HCT116 (cell line): ENCODE data around the gene LRRTM4. TPM values are rescaled to one million over a fixed set of nuclear protein-coding genes. Genes with fewer than 3 reads are reported as not detected.

ENCODE experiments used
- ATAC-seq: fragments of 200-7000 bp; cut with Tn5 transposase; 2 replicates; pipeline ENCODE4 v1.9.1; 2020; ENCODE audit warnings: mild to moderate bottlenecking, moderate library complexity
- BruUV-seq: library from RNA; stranded (reverse); fragments of 400-500 nt; replicated peaks from 2 replicates; lab custom pipeline; 2021; lab: Mats Ljungman, UMichigan
- CTCF ChIA-PET: fragments of 300-600 bp; sonication (Branson Sonifier 250); formaldehyde crosslinking; loops from one replicate; lab custom pipeline; 2021; ENCODE audit warnings: antibody characterized with exemption; lab: Charles Lee
- POLR2A ChIA-PET: fragments of 300-600, 350-600 bp; sonication (Branson Sonifier 250); formaldehyde crosslinking; loops from one replicate; lab custom pipeline; 2021; ENCODE audit warnings: antibody characterized with exemption; lab: Charles Lee
- RAD21 ChIA-PET, 2 experiments: fragments of 300-600 bp; sonication (Branson Sonifier 250); formaldehyde crosslinking; loops; one replicate each; lab custom pipeline; 2023; ENCODE audit warnings: low total read pairs in 2 of 2; ENCODE audit not compliant: uncharacterized antibody in 2 of 2, unreplicated experiment in 2 of 2, low non-redundant PET in 1 of 2; lab: Charles Lee
- DNase-seq: peaks from one replicate; pipeline ENCODE4 v3.0.0-alpha.2; 2010; ENCODE audit warnings: low read depth, low spot score
- H2AFZ ChIP-seq: fragments of 200-600 bp; shearing (Covaris generic), sonication (generic); 2 replicates; pipeline ENCODE4 v1.6.1; 2017; ENCODE audit warnings: low read depth, mixed run types, mixed read lengths, antibody characterized with exemption, low read length; ENCODE audit not compliant: poor library complexity, severe bottlenecking
- H3K27ac ChIP-seq: 2 replicates; pipeline ENCODE4 v1.5.1; 2012; ENCODE audit warnings: low read depth, low read length
- H3K27me3 ChIP-seq: fragments of 200-600 bp; sonication (generic); 2 replicates; pipeline ENCODE4 v1.6.1; 2016; ENCODE audit warnings: mixed run types, low read length, mixed read lengths; ENCODE audit not compliant: insufficient read depth
- H3K36me3 ChIP-seq, 2 experiments: fragments of 200-500 bp in 1 of 2; fragments of 200-600 bp in 1 of 2; sonication (Bioruptor generic) in 1 of 2; sonication (generic) in 1 of 2; 2 replicates each; pipeline versions ENCODE4 v1.5.1 to v1.6.1; 2014 to 2016; ENCODE audit warnings: low read length in 2 of 2, inconsistent platforms in 1 of 2, mixed read lengths in 1 of 2, mixed run types in 1 of 2; ENCODE audit not compliant: insufficient read depth in 2 of 2, control insufficient read depth in 1 of 2
- H3K4me1 ChIP-seq, 2 experiments: fragments of 200-600 bp in 1 of 2; sonication (generic) in 1 of 2; 2 replicates each; pipeline versions ENCODE4 v1.5.1 to v1.6.1; 2012 to 2017; ENCODE audit warnings: low read length in 2 of 2, inconsistent platforms in 1 of 2, mild to moderate bottlenecking in 1 of 2, mixed read lengths in 1 of 2, mixed run types in 1 of 2, moderate library complexity in 1 of 2; ENCODE audit not compliant: insufficient read depth in 2 of 2, control insufficient read depth in 1 of 2
- H3K4me2 ChIP-seq: fragments of 200-600 bp; sonication (generic); 2 replicates; pipeline ENCODE4 v1.6.1; 2017; ENCODE audit warnings: mixed run types, low read length, mixed read lengths
- H3K4me3 ChIP-seq, 2 experiments: fragments of 200-600 bp in 1 of 2; sonication (generic) in 1 of 2; replicated peaks in 1 of 2; 2 replicates each; pipeline ENCODE4 v1.5.1; 2011 to 2016; ENCODE audit warnings: low read length in 2 of 2, control low read depth in 1 of 2, low read depth in 1 of 2, mild to moderate bottlenecking in 1 of 2, mixed read lengths in 1 of 2, mixed run types in 1 of 2
- H3K79me2 ChIP-seq: fragments of 200-600 bp; sonication (generic); 2 replicates; pipeline ENCODE4 v1.6.1; 2017; ENCODE audit warnings: mild to moderate bottlenecking, mixed run types, low read length, moderate library complexity, mixed read lengths; ENCODE audit not compliant: insufficient read depth
- H3K9ac ChIP-seq: fragments of 200-600 bp; sonication (generic); 2 replicates; pipeline ENCODE4 v1.6.1; 2016; ENCODE audit warnings: low read length, mixed read lengths
- H3K9me2 ChIP-seq: fragments of 200-600 bp; sonication (generic), shearing (Covaris generic); 2 replicates; pipeline ENCODE4 v1.6.1; 2017; ENCODE audit warnings: mixed run types, mild to moderate bottlenecking, moderate library complexity; ENCODE audit not compliant: insufficient read depth
- H3K9me3 ChIP-seq, 2 experiments: fragments of 200-500 bp in 1 of 2; fragments of 200-600 bp in 1 of 2; sonication (Bioruptor generic) in 1 of 2; sonication (generic) in 1 of 2; 2 replicates each; pipeline ENCODE4 v1.6.1; 2014 to 2017; ENCODE audit warnings: low read length in 2 of 2, mixed read lengths in 2 of 2, inconsistent platforms in 1 of 2, low read depth in 1 of 2, mild to moderate bottlenecking in 1 of 2, mixed run types in 1 of 2, moderate library complexity in 1 of 2; ENCODE audit not compliant: control insufficient read depth in 1 of 2, insufficient read depth in 1 of 2
- H4K20me1 ChIP-seq: fragments of 200-600 bp; sonication (generic), shearing (Covaris generic); 2 replicates; pipeline ENCODE4 v1.6.1; 2017; ENCODE audit warnings: mixed run types, mild to moderate bottlenecking, moderate library complexity; ENCODE audit not compliant: insufficient read depth
- CBX3 ChIP-seq: IDR thresholded peaks from 2 replicates; pipeline ENCODE4 v1.6.1; 2012; ENCODE audit warnings: low read depth
- CEBPB ChIP-seq: IDR thresholded peaks from 2 replicates; pipeline ENCODE4 v1.6.1; 2012; ENCODE audit warnings: low read depth
- CTCF ChIP-seq, 3 experiments: fragments of 200-600 bp in 1 of 3; sonication (generic) in 1 of 3; IDR thresholded peaks in 2 of 3; conservative IDR thresholded peaks in 1 of 3; 2 replicates each; pipeline ENCODE4 v1.5.1; 2012 to 2017; ENCODE audit warnings: low read depth in 2 of 3, low read length in 2 of 3, antibody characterized with exemption in 1 of 3, borderline replicate concordance in 1 of 3, control low read depth in 1 of 3, mild to moderate bottlenecking in 1 of 3, mixed read lengths in 1 of 3, mixed run types in 1 of 3, moderate library complexity in 1 of 3; ENCODE audit not compliant: insufficient read depth in 1 of 3
- EGR1 ChIP-seq: IDR thresholded peaks from 2 replicates; pipeline ENCODE4 v1.6.1; 2012; ENCODE audit warnings: low read depth
- EZH2phosphoT487 ChIP-seq: fragments of 200-600 bp; IDR thresholded peaks from 2 replicates; pipeline ENCODE4 v1.6.1; 2018; ENCODE audit warnings: antibody characterized with exemption, borderline replicate concordance
- POLR2A ChIP-seq: IDR thresholded peaks from 2 replicates; pipeline ENCODE4 v1.7.0; 2011; ENCODE audit warnings: borderline replicate concordance; ENCODE audit not compliant: insufficient read depth, insufficient read length; ENCODE audit errors: extremely low read depth
- POLR2AphosphoS5 ChIP-seq: IDR thresholded peaks from 2 replicates; pipeline ENCODE4 v1.6.1; 2011; ENCODE audit warnings: mild to moderate bottlenecking, low read depth, low read length, moderate library complexity
- RAD21 ChIP-seq: IDR thresholded peaks from 2 replicates; pipeline ENCODE4 v1.6.1; 2012; ENCODE audit warnings: low read depth, mild to moderate bottlenecking
- SIN3A ChIP-seq: IDR thresholded peaks from 2 replicates; pipeline ENCODE4 v1.6.1; 2012; ENCODE audit warnings: low read depth
- SP1 ChIP-seq: IDR thresholded peaks from 2 replicates; pipeline ENCODE4 v1.6.1; 2012; ENCODE audit warnings: low read depth
- YY1 ChIP-seq: IDR thresholded peaks from 2 replicates; pipeline ENCODE4 v1.6.1; 2011; ENCODE audit warnings: low read length, low read depth, moderate library complexity, mild to moderate bottlenecking; ENCODE audit not compliant: insufficient replicate concordance; ENCODE audit errors: extremely low read depth
- ZBTB33 ChIP-seq: IDR thresholded peaks from 2 replicates; pipeline ENCODE4 v1.6.1; 2011; ENCODE audit warnings: mild to moderate bottlenecking, low read length, moderate library complexity; ENCODE audit not compliant: insufficient replicate concordance; ENCODE audit errors: extremely low read depth
- intact Hi-C: fragments of 100-400 bp; cut with micrococcal nuclease; formaldehyde crosslinking; loops from 2 replicates; pipeline ENCODE4 v1.10.0; 2022
- total RNA-seq: library from RNA; stranded (reverse); gene quantifications from one replicate; pipeline ENCODE4 v1.2.1, GENCODE V29; 2021; ENCODE audit not compliant: unreplicated experiment
- TF ChIP-seq, protein P1 (sequence below): IDR thresholded peaks from 2 replicates; pipeline ENCODE4 v1.6.1; 2012
- TF ChIP-seq, protein P2 (sequence below): IDR thresholded peaks from 2 replicates; pipeline ENCODE4 v1.6.1; 2012

Gene LRRTM4
- total RNA-seq, 1 experiment from 2014 or later: 0.25 TPM

DNA sequence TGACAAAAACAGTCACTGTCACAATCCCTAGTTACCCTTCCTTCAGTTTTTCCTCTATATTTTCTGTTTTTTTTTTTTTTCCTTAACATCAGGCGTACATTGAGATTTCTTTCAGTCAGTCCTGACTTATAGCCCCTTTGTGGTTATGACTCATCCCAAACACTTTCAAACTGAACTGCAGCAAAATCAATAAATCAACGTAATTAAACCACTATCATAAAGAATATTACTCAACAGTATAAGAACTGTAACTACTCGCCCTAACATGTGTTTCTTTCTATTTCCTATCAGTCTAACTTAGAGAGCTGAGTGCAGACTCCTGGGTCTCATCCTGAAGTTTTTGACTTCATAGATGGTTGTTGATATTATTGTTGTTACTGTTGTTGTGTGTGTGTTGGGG, 523.5 kb downstream of the LRRTM4 start:
- H3K9ac ChIP-seq: no peak overlapping the region
- no peak overlapping the region for H3K27ac ChIP-seq
- H3K9me3 ChIP-seq: peaks cover 0 to 33% of the 10 kb centered on the region in 2 experiments; a peak in 1 of 4 replicates
- intact Hi-C loops: no loop called here
- H3K4me3 ChIP-seq: no peak overlapping the region
- POLR2A ChIA-PET: no interaction called here
- no peaks in the 10 kb centered on the region for H4K20me1 ChIP-seq
- no peaks in the 10 kb centered on the region for H3K9me2 ChIP-seq
- H3K27me3 ChIP-seq: no peaks in the 10 kb centered on the region
- CTCF ChIA-PET: no interaction called here
- H3K4me1 ChIP-seq: no peaks in the 10 kb centered on the region
- no TSS peak for BruUV-seq
- no peak overlapping the region for H2AFZ ChIP-seq
- ATAC-seq (no peak), DNase-seq (no peak)
- no peak overlapping the region for H3K4me2 ChIP-seq
- RAD21 ChIA-PET: no interaction called here
- H3K36me3 ChIP-seq: no peaks in the 10 kb centered on the region
- H3K79me2 ChIP-seq: no peaks in the 10 kb centered on the region
- TF ChIP-seq, protein P1, sequence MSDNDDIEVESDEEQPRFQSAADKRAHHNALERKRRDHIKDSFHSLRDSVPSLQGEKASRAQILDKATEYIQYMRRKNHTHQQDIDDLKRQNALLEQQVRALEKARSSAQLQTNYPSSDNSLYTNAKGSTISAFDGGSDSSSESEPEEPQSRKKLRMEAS: no peak
- no peak for TF ChIP-seq CBX3
- TF ChIP-seq YY1: no peak
- TF ChIP-seq RAD21: no peak
- TF ChIP-seq CEBPB: no peak
- no peak for TF ChIP-seq SP1
- TF ChIP-seq EZH2phosphoT487: no peak
- TF ChIP-seq POLR2AphosphoS5: no peak
- no peak for TF ChIP-seq ZBTB33
- TF ChIP-seq CTCF (IDR thresholded peaks at IDR 0.05 in 2 of 3, conservative IDR thresholded peaks at IDR 0.05 in 1 of 3; ENCODE audit: borderline replicate concordance in 1 of 3, insufficient read depth in 1 of 3, low read depth in 2 of 3, low read length in 2 of 3): no peak
- TF ChIP-seq, protein P2, sequence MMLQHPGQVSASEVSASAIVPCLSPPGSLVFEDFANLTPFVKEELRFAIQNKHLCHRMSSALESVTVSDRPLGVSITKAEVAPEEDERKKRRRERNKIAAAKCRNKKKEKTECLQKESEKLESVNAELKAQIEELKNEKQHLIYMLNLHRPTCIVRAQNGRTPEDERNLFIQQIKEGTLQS: no peak
- TF ChIP-seq SIN3A: no peak
- TF ChIP-seq POLR2A: no peak
- no peak for TF ChIP-seq EGR1
